ENCODE results near the gene SYNJ1. TPM values are rescaled to one million over a fixed set of nuclear protein-coding genes. Genes with fewer than 3 reads are reported as not detected.

The SYNJ1 gene
- total and polyA plus RNA-seq, 2 experiments from 2014 or later = 1.4 to 4.2 TPM

DNA sequence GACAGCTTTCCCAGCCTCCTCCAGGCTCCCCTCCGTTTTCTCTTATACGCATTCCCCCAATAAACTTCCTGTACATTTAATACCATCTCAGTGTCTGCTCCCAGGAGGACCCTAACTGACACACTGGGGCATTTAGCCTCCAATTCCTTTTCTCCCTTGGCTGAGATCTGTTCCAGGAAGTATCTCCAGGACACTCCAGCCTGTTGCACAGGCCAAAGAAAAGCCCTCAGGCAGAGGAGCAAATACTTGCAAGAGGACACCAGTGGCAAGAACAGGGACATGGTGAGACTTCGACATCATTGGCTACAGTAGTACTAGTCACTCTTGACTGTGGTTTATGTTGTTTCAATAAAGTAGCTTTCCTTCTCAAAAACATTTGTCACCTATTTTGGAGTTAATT is 4.7 kb upstream of the SYNJ1 start (continued):
- TF ChIP-seq ZNF462 (CRISPR knock-in tag; IDR thresholded peaks at IDR 0.05) (no peak), JUNB (IDR thresholded peaks at IDR 0.05; ENCODE audit: unreplicated experiment) (no peak), NANOG (IDR thresholded peaks at IDR 0.05; ENCODE audit: borderline replicate concordance) (no peak), POLR2AphosphoS5 (IDR thresholded peaks at IDR 0.05; ENCODE audit: low read depth) (no peak), ZNF114 (CRISPR knock-in tag; IDR thresholded peaks at IDR 0.05) (no peak), EZH2 (IDR thresholded peaks at IDR 0.05; ENCODE audit: low read depth, unreplicated experiment) (no peak)
- TF ChIP-seq, protein P1, sequence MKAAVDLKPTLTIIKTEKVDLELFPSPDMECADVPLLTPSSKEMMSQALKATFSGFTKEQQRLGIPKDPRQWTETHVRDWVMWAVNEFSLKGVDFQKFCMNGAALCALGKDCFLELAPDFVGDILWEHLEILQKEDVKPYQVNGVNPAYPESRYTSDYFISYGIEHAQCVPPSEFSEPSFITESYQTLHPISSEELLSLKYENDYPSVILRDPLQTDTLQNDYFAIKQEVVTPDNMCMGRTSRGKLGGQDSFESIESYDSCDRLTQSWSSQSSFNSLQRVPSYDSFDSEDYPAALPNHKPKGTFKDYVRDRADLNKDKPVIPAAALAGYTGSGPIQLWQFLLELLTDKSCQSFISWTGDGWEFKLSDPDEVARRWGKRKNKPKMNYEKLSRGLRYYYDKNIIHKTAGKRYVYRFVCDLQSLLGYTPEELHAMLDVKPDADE (IDR thresholded peaks at IDR 0.05) = no peak

GRCh38 chr21:32728848-32729247 is 1.0 kb upstream of the SYNJ1 start:
- Histone ChIP-seq H3K27me3 (ENCODE audit: insufficient read depth) (no peaks in the 10 kb centered on the region), H3K36me3 (ENCODE audit: insufficient read depth) (0 out of 2 replicates have a peak, but pooled peaks cover 4% of the 10 kb centered on the region), H4K20me1 (replicated peaks; ENCODE audit: insufficient read depth) (peaks cover 9% of the 10 kb centered on the region), H3K4me2 (peak overlapping the region; percentile 87), H3K9me2 (ENCODE audit: insufficient read depth) (no peaks in the 10 kb centered on the region), H2AFZ (peak overlapping the region; percentile 90), H3K4me1 (ENCODE audit: insufficient read depth) (peaks cover 4% of the 10 kb centered on the region; the same call in 1 of the 2 replicates), H3F3A (replicated peaks; ENCODE audit: low read depth) (peaks cover 6% of the 10 kb centered on the region; the same call in 1 of the 2 replicates), H3K4me3 (peak overlapping the region; percentile 83), H3K27ac (ENCODE audit: low read depth) (no peak overlapping the region; the same call in 1 of the 2 replicates), H3K79me2 (replicated peaks; ENCODE audit: insufficient read depth) (no peaks in the 10 kb centered on the region)
- no peak overlapping the region; the same call in 1 of the 2 replicates for H3K27ac Mint-ChIP-seq
- DNase-seq (ENCODE audit: low spot score) = no peak
- H3K9me3 Mint-ChIP-seq = no peaks in the 10 kb centered on the region
- no peaks in the 10 kb centered on the region for H3K27me3 Mint-ChIP-seq (ENCODE audit: insufficient read depth, low read depth, poor library complexity)
- peaks cover 7% of the 10 kb centered on the region; the same call in 2 of the 3 replicates for H3K36me3 Mint-ChIP-seq (ENCODE audit: low read depth)
- H3K4me1 Mint-ChIP-seq = peaks cover 13% of the 10 kb centered on the region
- no peak for ATAC-seq
- H3K4me3 Mint-ChIP-seq = peak overlapping the region; percentile 89
- no peak for TF ChIP-seq EZH2 (IDR thresholded peaks at IDR 0.05; ENCODE audit: low read depth, unreplicated experiment)
- TF ChIP-seq EZH2phosphoT487 (IDR thresholded peaks at IDR 0.05; ENCODE audit: unreplicated experiment) = no peak
- TF ChIP-seq ZNF462 (CRISPR knock-in tag; IDR thresholded peaks at IDR 0.05) = no peak
- TF ChIP-seq ZNF114 (CRISPR knock-in tag; IDR thresholded peaks at IDR 0.05) = no peak
